HepG2 (cell line): Measurements from ENCODE around the gene EFNA3. TPM values are rescaled to one million over a fixed set of nuclear protein-coding genes. Genes with fewer than 3 reads are reported as not detected.

ENCODE experiments used
- AHDC1 ChIP-seq: sonication (generic); formaldehyde crosslinking; IDR thresholded peaks from 2 replicates; pipeline ENCODE4 v1.5.1; 2020; ENCODE audit warnings: mild to moderate bottlenecking, missing genetic modification reagents, borderline replicate concordance
- ARID4A ChIP-seq: sonication (generic); formaldehyde crosslinking; IDR thresholded peaks from 2 replicates; pipeline ENCODE4 v1.5.0; 2020; ENCODE audit warnings: mild to moderate bottlenecking, missing genetic modification reagents, borderline replicate concordance
- CEBPB ChIP-seq: IDR thresholded peaks from 2 replicates; pipeline ENCODE4 v1.6.1; 2011; ENCODE audit warnings: low read depth, low read length, improper control_type of control experiment, borderline replicate concordance
- CHCHD3 ChIP-seq: sonication (generic); formaldehyde crosslinking; IDR thresholded peaks from 2 replicates; pipeline ENCODE4 v1.8.0; 2022; ENCODE audit warnings: mild to moderate bottlenecking, missing genetic modification reagents, moderate library complexity
- FOXC1 ChIP-seq: sonication (generic); formaldehyde crosslinking; IDR thresholded peaks from 2 replicates; pipeline ENCODE4 v1.8.0; 2022; ENCODE audit warnings: mild to moderate bottlenecking, missing genetic modification reagents, borderline replicate concordance
- GABPA ChIP-seq, 2 experiments: IDR thresholded peaks; 2 replicates each; pipeline ENCODE4 v1.6.1; 2011 to 2016; ENCODE audit warnings: low read depth in 2 of 2, low read length in 1 of 2, missing biosample characterization in 1 of 2, missing genetic modification characterization in 1 of 2
- MAFK ChIP-seq, 2 experiments: IDR thresholded peaks in 1 of 2; conservative IDR thresholded peaks in 1 of 2; 2 replicates each; pipeline ENCODE4 v1.6.1; 2011; ENCODE audit warnings: improper control_type of control experiment in 2 of 2, low read length in 2 of 2
- MTF2 ChIP-seq: sonication (generic); formaldehyde crosslinking; IDR thresholded peaks from 2 replicates; pipeline ENCODE4 v1.5.0; 2020; ENCODE audit warnings: missing genetic modification reagents, borderline replicate concordance
- ZNF138 ChIP-seq: sonication (generic); formaldehyde crosslinking; IDR thresholded peaks from 2 replicates; pipeline ENCODE4 v1.5.0; 2020; ENCODE audit warnings: mild to moderate bottlenecking, low read depth, missing genetic modification reagents
- ZNF589 ChIP-seq: sonication (generic); formaldehyde crosslinking; conservative IDR thresholded peaks from 2 replicates; pipeline ENCODE4 v1.8.0; 2022; ENCODE audit warnings: mild to moderate bottlenecking, moderate library complexity, missing genetic modification reagents
- polyA plus RNA-seq, 8 experiments: library from polyadenylated mRNA; depleted of rRNA in 3 of 8; stranded (reverse) in 7 of 8; unstranded in 1 of 8; fragments of >200 nt; fragmentation: Illumina TruSeq in 4 of 8; extraction: Trizol in 4 of 8; gene quantifications; 2 replicates each; pipeline versions ENCODE4 v1.2.1 to v1.2.3, GENCODE V29; 2011 to 2016; ENCODE audit warnings: low read depth in 4 of 8, missing spikeins in 1 of 8, mixed read lengths in 1 of 8; ENCODE audit not compliant: insufficient read depth in 1 of 8
- total RNA-seq, 5 experiments: library from RNA; depleted of rRNA; stranded (reverse); fragments of >200 nt; fragmentation: Illumina TruSeq; extraction: Trizol; gene quantifications; 2 replicates each; pipeline ENCODE4 v1.2.3, GENCODE V29; 2016; ENCODE audit warnings: low read depth in 1 of 5
- TF ChIP-seq, protein P1 (sequence below): sonication (generic); formaldehyde crosslinking; IDR thresholded peaks from 2 replicates; pipeline ENCODE4 v1.5.0; 2020; ENCODE audit warnings: missing genetic modification reagents, mild to moderate bottlenecking, borderline replicate concordance
- TF ChIP-seq, protein P2 (sequence below): sonication (generic); formaldehyde crosslinking; IDR thresholded peaks from 2 replicates; pipeline ENCODE4 v1.5.1; 2020; ENCODE audit warnings: mild to moderate bottlenecking, moderate library complexity, missing genetic modification reagents
- TF ChIP-seq, protein P3 (sequence below): sonication (generic); formaldehyde crosslinking; conservative IDR thresholded peaks from 2 replicates; pipeline ENCODE4 v1.8.1; 2023; ENCODE audit warnings: missing genetic modification reagents

The EFNA3 gene
- total and polyA plus RNA-seq, 2 of the 13 experiments (the other 11 are each of a cell fraction or from before 2014, with no cell fraction given): 1.0 to 5.7 TPM

- TF ChIP-seq ARID4A (CRISPR knock-in tag) (peak; percentile 69; the same call in 1 of the 2 replicates), CHCHD3 (CRISPR knock-in tag) (no peak), FOXC1 (CRISPR knock-in tag) (peak; percentile 56; the same call in 1 of the 2 replicates), AHDC1 (CRISPR knock-in tag) (no peak), GABPA (IDR thresholded peaks at IDR 0.05; ENCODE audit: low read depth, low read length) (no peak), GABPA (CRISPR knock-in tag; IDR thresholded peaks at IDR 0.05; ENCODE audit: low read depth) (no peak), CEBPB (no peak), ZNF589 (CRISPR knock-in tag) (peak; percentile 34; the same call in 1 of the 2 replicates), ZNF138 (peak; percentile 67; the same call in 1 of the 2 replicates), MTF2 (CRISPR knock-in tag) (no peak), MAFK (conservative IDR thresholded peaks at IDR 0.05 in 1 of 2, IDR thresholded peaks at IDR 0.05 in 1 of 2; ENCODE audit: low read length in 2 of 2) (no peak)
- TF ChIP-seq, protein P1, sequence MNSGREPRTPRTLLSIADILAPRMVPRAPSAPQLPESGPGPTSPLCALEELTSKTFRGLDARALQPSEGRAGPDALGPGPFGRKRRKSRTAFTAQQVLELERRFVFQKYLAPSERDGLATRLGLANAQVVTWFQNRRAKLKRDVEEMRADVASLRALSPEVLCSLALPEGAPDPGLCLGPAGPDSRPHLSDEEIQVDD: no peak; the same call in 1 of the 2 replicates
- TF ChIP-seq, protein P2, sequence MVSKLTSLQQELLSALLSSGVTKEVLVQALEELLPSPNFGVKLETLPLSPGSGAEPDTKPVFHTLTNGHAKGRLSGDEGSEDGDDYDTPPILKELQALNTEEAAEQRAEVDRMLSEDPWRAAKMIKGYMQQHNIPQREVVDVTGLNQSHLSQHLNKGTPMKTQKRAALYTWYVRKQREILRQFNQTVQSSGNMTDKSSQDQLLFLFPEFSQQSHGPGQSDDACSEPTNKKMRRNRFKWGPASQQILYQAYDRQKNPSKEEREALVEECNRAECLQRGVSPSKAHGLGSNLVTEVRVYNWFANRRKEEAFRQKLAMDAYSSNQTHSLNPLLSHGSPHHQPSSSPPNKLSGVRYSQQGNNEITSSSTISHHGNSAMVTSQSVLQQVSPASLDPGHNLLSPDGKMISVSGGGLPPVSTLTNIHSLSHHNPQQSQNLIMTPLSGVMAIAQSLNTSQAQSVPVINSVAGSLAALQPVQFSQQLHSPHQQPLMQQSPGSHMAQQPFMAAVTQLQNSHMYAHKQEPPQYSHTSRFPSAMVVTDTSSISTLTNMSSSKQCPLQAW (CRISPR knock-in tag): peak; percentile 70; the same call in 1 of the 2 replicates
- TF ChIP-seq, protein P3, sequence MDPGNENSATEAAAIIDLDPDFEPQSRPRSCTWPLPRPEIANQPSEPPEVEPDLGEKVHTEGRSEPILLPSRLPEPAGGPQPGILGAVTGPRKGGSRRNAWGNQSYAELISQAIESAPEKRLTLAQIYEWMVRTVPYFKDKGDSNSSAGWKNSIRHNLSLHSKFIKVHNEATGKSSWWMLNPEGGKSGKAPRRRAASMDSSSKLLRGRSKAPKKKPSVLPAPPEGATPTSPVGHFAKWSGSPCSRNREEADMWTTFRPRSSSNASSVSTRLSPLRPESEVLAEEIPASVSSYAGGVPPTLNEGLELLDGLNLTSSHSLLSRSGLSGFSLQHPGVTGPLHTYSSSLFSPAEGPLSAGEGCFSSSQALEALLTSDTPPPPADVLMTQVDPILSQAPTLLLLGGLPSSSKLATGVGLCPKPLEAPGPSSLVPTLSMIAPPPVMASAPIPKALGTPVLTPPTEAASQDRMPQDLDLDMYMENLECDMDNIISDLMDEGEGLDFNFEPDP (CRISPR knock-in tag): no peak
These were observed 56.9 kb downstream of the EFNA3 start, which contains the start of gene SLC50A1 (continued) for GRCh38 chr1:155135415-155136028.
